Measurements from ENCODE around the gene FRMD3. TPM values are rescaled to one million over a fixed set of nuclear protein-coding genes. Genes with fewer than 3 reads are reported as not detected.

Gene FRMD3
- total RNA-seq, 1 experiment from 2014 or later, result 0.55 TPM

GRCh38 chr9:83330207-83331196 lies 207.7 kb downstream of the FRMD3 start:
- no CpG with 5 or more reads among the region's 8 CpGs for WGBS (ENCODE audit: extremely low coverage, insufficient read length, low lambda C conversion rate)
- Histone ChIP-seq H3K4ac (ENCODE audit: low read depth, low read length) (no peak overlapping the region), H3K4me1 (ENCODE audit: insufficient read depth, low read length) (no peaks in the 10 kb centered on the region), H3K9ac (ENCODE audit: extremely low read depth, insufficient read length, low read length) (no peak overlapping the region), H2BK12ac (ENCODE audit: insufficient read length, low read depth, low read length) (no peak overlapping the region), H3K18ac (ENCODE audit: insufficient read length, low read depth, low read length) (no peak overlapping the region), H2BK120ac (ENCODE audit: low read depth, low read length, poor library complexity, severe bottlenecking) (no peak overlapping the region), H2BK20ac (ENCODE audit: low read depth, low read length, poor library complexity, severe bottlenecking) (no peak overlapping the region), H3K79me2 (ENCODE audit: insufficient read depth, low read length) (no peaks in the 10 kb centered on the region), H4K20me1 (ENCODE audit: control insufficient read depth, insufficient read depth, insufficient read length) (no peaks in the 10 kb centered on the region), H2AK5ac (ENCODE audit: insufficient read length, low read length) (no peak overlapping the region), H3T11ph (ENCODE audit: low read length) (no peak overlapping the region), H3K4me2 (ENCODE audit: insufficient read depth, insufficient read length, low read length) (no peak overlapping the region), H3K27ac (ENCODE audit: insufficient read length, low read depth, low read length) (no peak overlapping the region), H3K9me3 (ENCODE audit: control insufficient read depth, low read depth, low read length) (no peaks in the 10 kb centered on the region), H2BK5ac (ENCODE audit: insufficient read length, low read length) (no peak overlapping the region), H3K27me3 (ENCODE audit: insufficient read depth, low read length) (no peaks in the 10 kb centered on the region), H4K91ac (ENCODE audit: insufficient read length, low read depth, low read length) (no peak overlapping the region), H3K79me1 (ENCODE audit: insufficient read depth, low read depth, low read length, poor library complexity, severe bottlenecking) (no peaks in the 10 kb centered on the region), H3K23me2 (ENCODE audit: insufficient read length, low read depth, low read length, poor library complexity, severe bottlenecking) (no peaks in the 10 kb centered on the region), H3K23ac (ENCODE audit: insufficient read length, low read depth, low read length) (no peak overlapping the region), H4K8ac (replicated peaks; ENCODE audit: insufficient read length, low read depth, low read length) (no peak overlapping the region), H3K56ac (ENCODE audit: insufficient read length, low read depth, low read length) (no peak overlapping the region), H4K5ac (ENCODE audit: insufficient read length, low read depth, low read length) (no peak overlapping the region), H2AFZ (ENCODE audit: low read length) (no peak overlapping the region), H3K14ac (ENCODE audit: insufficient read depth, low read length) (no peak overlapping the region), H2BK15ac (ENCODE audit: low read depth, low read length) (no peak overlapping the region)
- no peak overlapping the region for H3K4me3 Mint-ChIP-seq
- no peaks in the 10 kb centered on the region; a peak in 1 of 5 replicates for H3K9me3 Mint-ChIP-seq
- DNase-seq, result no peak
- no peak overlapping the region for H3K27ac Mint-ChIP-seq
- peak; percentile 35; the same call in 2 of the 3 replicates for TF ChIP-seq CTCF (conservative IDR thresholded peaks at IDR 0.05)
- H3K4me1 Mint-ChIP-seq, result peaks cover 0 to 10% of the 10 kb centered on the region in 2 experiments; a peak in 2 of 4 replicates
- H3K27me3 Mint-ChIP-seq (ENCODE audit: low read depth), result peaks cover 2% of the 10 kb centered on the region; the same call in 1 of the 2 replicates
- H3K36me3 Mint-ChIP-seq (ENCODE audit: insufficient read depth in 1 of 3, low read depth in 3 of 3), result no peaks in the 10 kb centered on the region; a peak in 1 of 7 replicates

Data from H9 (cell line).